ENCODE data around the gene SLC16A4.

DNA sequence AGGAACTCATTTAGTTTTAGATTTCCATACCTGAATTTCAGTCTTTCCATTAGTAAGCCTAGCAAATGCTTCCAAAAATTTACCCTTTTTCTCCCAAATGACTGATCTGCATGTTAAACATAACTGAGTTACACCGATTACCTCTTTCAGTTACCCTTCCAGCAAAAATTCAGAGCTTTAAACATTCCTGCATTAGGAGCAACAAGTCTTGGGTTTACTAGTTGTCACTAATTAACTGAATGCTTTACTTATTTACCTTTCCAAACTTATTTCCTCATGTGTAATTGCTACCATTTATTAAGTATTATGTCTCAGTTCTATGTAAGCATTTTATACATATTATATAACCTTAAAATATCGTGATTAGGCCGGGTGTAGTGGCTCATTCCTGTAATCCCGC lies 13.6 kb upstream of the SLC16A4 start:
- TF ChIP-seq POLR2A (IDR thresholded peaks at IDR 0.05; ENCODE audit: extremely low read depth, insufficient read length) (no peak), MYC (IDR thresholded peaks at IDR 0.05; ENCODE audit: low read depth, low read length) (no peak)
- TF ChIP-seq, protein P1, sequence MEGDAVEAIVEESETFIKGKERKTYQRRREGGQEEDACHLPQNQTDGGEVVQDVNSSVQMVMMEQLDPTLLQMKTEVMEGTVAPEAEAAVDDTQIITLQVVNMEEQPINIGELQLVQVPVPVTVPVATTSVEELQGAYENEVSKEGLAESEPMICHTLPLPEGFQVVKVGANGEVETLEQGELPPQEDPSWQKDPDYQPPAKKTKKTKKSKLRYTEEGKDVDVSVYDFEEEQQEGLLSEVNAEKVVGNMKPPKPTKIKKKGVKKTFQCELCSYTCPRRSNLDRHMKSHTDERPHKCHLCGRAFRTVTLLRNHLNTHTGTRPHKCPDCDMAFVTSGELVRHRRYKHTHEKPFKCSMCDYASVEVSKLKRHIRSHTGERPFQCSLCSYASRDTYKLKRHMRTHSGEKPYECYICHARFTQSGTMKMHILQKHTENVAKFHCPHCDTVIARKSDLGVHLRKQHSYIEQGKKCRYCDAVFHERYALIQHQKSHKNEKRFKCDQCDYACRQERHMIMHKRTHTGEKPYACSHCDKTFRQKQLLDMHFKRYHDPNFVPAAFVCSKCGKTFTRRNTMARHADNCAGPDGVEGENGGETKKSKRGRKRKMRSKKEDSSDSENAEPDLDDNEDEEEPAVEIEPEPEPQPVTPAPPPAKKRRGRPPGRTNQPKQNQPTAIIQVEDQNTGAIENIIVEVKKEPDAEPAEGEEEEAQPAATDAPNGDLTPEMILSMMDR (IDR thresholded peaks at IDR 0.05; ENCODE audit: low read depth, low read length), result no peak
- TF ChIP-seq, protein P2, sequence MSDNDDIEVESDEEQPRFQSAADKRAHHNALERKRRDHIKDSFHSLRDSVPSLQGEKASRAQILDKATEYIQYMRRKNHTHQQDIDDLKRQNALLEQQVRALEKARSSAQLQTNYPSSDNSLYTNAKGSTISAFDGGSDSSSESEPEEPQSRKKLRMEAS (IDR thresholded peaks at IDR 0.05; ENCODE audit: low read depth, low read length), result no peak

Data from NB4 (cell line).